ENCODE measurements around the gene IQUB. TPM values are rescaled to one million over a fixed set of nuclear protein-coding genes. Genes with fewer than 3 reads are reported as not detected.
"Not testable (repeated sequence)": the region's sequence is repeated elsewhere in the genome, so short reads cannot be mapped to it uniquely, and the experiment has no call there.

Gene IQUB
- total RNA-seq, 1 donor from 2014 or later: 0.13 TPM

DNA sequence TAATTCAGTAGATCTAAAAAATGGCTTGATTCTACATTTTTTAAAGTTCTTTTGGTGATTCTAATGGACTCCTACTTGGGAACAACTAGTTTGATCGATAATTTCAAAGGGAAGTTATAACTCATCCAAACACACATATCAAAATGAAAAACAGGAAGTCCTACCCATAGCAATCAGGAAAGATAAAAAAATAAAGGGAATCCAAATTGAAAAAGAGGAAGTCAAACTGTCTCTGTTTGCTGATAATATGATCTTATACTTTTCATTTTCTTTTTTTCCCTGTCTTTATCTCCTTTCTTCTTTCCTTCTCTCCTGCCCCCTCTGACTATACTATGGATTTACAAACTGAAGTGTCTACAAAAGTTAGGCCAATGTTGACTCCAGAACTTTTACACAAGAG lies 118.8 kb downstream of the IQUB start:
- no peak for DNase-seq (ENCODE audit: low read depth in 2 of 2)

DNA sequence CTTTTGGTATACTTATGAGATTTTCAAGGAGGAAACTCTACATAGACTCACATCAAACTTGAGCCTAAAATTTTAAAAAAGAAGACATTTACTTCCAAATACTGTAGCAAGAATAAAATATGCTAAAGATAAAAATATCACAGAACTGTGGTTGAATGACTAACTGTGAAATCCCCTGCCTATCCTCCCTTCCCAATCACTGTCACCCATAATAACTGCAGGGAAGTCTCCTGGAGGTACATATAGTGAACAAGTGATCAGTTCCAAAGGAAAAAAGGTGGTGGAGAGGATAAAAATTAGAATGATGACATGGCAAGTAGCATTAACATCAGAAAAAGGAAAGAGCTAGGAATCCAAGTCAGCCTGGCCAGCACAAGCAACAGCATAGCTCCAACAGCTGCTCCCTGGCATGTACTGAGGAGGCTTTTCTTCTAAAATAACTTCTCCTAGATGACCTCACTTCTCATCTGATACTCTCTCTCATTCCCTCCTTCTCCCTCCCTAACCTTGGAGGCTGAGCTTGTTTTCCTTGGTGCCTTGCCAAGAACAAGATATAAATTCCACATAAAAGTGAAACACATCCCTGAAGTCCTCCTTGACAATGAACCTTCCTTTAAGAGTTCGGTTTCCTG lies 124.0 kb downstream of the IQUB start:
- DNase-seq (ENCODE audit: low read depth in 2 of 2): no peak

DNA sequence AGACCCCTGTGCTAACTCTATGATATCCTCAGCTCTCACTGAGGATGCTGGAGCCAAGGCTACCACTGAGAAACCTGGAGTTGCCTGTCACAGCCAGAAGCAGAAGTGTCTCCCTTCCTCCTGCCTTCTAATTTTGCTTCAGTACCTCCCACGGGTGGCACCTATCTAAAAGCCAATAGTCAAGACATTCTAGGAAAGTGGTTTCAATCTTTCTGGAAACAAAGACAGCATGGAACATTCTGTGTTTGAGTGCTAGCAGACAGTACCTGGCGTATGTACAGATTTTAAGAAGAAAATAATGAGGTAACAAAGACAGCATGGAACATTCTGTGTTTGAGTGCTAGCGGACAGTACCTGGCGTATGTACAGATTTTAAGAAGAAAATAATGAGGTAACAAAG lies 126.4 kb downstream of the IQUB start:
- not testable (repeated sequence) for DNase-seq (ENCODE audit: low read depth in 2 of 2)

Other genes starting within 250 kb of the IQUB start
- gene NDUFA5, start 23.2 kb upstream of the IQUB start, total RNA-seq: 19.7 and 22.0 TPM in 2 replicates
- not detected in 2 replicates for gene ASB15, start 67.2 kb upstream of the IQUB start, total RNA-seq
- not detected in 2 replicates for gene LMOD2, start 121.3 kb upstream of the IQUB start, total RNA-seq
- gene WASL, start 214.4 kb upstream of the IQUB start, total RNA-seq: 10.5 and 15.9 TPM in 2 replicates